ENCODE measurements around the gene DHRS9.
A peak's percentile ranks its signal among the peaks of the same experiment; 100 is the strongest.

The DHRS9 gene

GRCh38 chr2:169139145-169139544, 69.8 kb downstream of the DHRS9 start:
- no peak for DNase-seq

- no peak for DNase-seq
These were observed 70.8 kb downstream of the DHRS9 start for GRCh38 chr2:169139993-169140767.

- DNase-seq: peak in 3 of 4 experiments; percentile 16 to 27 (median 22)
These were observed 72.5 kb downstream of the DHRS9 start for GRCh38 chr2:169141713-169142352.

- DNase-seq: no peak
These were observed 74.6 kb downstream of the DHRS9 start for GRCh38 chr2:169143998-169144397.

Measured in activated naive CD4-positive, alpha-beta T cell (primary cell).